Stimulated activated CD8-positive, alpha-beta memory T cell treated with anti-CD3 and anti-CD28 coated beads, Interleukin-4, amount 100 ng/mL, for 48 hours (primary cell): ENCODE measurements around the gene PCNT.
A peak's percentile ranks its signal among the peaks of the same experiment; 100 is the strongest.

Experiments
- DNase-seq: peaks from one replicate; pipeline ENCODE4 v3.0.0-alpha.2; 2020

PCNT gene

DNA sequence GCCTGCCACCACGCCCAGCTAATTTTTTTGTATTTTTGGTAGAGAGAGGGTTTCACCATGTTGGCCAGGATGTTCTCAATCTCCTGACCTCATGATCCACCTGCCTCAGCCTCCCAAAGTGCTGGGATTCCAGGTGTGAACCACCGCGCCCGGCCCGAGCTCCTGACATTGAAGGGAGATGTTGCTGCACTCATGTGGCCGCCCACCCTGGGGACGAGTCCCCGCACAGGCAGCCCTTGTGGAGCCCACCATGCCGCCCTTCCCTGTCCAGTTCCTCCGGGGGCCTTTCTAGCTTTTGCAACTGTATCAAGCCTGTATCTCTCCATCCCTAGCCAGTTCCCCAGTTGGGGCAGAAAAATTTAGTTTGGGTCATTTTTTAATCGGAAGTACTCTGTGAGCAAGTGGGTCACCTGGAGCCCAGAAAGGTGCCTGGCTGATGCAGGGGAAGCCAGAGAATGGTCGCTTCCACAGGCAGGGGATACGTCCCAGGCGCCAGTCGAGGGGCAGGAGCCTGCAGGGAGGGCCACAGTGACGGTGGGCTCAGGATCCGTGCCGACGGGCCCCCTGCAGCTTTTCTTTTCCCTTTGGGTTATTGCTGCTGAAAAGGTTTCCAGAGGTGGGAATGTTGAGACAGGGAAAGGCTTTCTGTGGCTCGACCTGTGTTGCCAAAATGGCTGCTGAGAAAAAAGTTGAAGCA, 20.4 kb downstream of the PCNT start:
- DNase-seq: no peak

DNA sequence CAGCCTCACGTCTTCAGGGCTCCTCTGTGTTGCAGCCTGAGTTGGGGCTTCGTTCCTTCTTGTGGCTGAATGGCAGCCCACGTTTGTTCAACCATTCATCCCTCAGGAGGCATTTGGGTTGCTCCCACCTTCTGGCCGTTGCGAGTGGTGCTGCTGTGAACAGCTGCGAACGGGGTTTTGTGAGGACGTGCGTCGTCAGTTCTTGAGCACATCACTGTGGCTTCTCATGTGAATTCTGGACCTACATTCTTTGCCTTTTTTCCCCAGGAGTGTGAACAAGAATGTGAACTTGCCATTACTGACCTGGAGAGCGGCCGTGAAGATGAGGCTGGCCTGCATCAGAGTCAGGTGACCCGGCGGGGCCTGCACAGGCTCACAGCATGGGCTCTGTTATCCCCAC, 21.9 kb downstream of the PCNT start:
- no peak for DNase-seq

DNA sequence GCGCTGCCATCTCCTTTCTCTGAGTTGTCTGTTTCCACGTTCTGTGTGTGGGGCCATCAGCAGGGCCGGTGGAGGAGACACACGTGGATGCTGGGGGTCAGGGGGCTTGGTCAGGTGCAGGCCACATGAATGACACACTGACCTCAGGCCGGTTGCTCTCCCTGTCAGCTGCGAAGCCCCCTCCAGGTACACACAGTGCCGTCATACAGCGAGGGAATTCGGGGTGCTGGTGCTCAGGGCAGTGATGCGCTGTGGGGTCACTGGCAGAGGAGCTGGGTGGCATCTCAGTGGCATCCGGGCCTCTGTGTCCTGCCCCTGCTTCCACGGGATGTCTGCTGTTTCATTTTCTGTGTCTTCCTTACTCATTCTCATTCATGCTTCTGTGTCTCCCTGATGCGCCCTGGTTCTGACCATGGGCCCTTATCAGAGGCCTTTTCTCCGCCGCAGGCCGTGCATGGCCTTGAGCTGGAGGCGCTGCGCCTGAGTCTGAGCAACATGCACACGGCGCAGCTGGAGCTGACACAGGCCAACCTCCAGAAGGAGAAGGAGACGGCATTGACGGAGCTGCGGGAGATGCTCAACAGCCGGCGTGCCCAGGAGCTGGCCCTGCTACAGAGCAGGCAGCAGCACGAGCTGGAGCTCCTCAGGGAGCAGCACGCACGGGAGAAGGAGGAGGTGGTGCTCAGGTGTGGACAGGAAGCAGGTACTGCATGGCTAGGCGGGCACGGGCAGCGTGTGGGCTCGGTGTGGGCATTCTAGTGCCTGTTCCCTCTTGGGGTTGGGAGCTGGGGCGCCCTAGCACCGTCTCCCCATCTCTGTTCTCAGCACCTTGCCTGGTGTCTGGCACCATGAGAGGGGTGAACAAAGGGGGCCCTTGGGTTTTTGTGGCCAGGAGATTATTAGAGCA, 22.6 kb downstream of the PCNT start:
- no peak for DNase-seq

DNA sequence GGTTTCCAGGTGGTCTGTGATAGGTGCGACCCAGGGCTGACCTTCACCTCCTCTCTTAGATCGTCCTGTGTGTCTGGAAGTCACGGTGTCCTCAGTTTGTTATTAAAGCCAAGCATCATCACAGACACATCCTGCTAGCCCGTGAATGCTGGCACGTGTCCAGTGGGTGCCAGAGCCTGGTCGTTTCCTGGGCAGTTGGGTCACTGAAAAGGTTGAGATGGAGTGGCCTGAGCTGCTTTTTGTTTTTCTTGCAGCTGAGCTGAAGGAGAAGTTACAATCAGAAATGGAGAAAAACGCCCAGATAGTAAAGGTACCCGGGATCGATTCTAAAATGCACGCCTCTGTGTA, 23.2 kb downstream of the PCNT start:
- no peak for DNase-seq

DNA sequence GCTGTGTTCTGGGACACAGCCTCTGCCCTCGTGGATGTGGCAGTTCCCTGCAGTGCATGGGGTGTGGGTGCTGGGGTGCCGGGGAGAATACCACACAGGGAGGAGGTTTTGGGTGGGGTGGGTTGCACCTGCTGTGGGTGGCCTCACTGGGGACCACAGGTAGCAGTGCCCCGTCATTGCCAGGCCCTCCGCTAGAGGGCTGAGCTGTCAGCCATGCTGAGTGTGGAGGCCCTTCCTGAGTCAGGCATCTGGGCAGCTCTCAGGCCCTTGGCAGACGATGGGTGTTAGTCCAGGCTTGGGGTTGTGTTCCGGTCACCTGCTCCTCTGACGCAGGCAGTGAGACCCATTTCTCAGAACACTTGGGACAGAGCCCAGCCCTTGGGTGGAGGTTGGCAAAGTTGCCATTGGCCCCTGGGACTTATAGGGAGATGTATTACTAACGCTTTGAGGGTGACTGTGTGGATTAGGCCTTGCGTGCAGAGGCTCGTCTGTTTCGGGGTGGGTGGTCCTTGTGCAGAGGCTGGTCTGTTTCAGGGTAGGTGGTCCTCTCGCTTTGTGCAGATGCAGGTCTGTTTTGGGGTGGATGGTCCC, 23.9 kb downstream of the PCNT start:
- no peak for DNase-seq

DNA sequence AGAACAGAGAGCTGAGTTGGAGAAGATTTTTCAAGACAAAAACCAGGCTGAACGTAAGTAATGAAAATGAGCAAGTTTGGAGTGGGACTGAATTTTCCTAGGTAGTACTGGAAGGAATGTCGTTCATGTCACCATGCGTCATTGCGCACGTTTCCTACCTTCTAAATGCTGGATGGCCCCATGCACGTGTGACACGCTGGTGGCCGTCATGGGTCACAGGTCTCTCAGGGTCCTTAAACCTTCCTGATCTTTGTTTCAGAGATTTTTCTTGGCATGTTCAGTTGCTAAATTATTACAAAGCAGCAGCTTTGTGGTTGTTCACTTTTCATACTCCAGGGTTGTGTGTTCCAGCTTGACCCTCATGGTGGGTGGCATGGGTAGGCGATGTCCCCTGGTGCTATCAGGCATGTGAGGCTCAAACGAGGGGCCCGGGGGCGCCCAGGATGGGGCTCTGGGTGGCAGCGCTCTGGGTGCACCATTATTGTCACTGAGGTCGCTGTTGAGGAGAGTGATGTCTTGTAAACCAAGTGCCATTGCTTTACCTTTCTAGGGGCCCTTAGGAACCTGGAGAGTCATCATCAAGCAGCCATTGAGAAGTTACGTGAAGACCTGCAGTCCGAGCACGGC, 25.3 kb downstream of the PCNT start:
- no peak for DNase-seq

DNA sequence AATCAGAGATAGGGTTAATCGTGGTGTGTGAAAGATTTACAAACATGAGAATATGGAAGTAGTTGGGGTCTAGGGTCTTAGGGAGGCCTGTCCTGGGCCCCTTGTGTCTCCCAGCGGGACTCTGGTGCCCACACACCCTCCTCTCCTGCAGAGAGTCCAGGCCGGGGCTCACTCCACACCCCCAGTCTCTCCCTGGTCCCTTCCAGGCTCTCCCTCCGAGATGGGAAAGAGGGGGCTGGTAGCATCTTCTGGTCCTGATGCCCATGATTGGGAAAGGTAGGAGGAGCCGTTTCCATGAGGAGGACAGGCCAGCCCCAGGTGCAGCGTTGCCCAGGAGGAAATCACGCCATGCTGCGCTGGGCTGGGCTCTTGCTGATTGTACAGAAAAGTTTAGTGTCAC, 26.6 kb downstream of the PCNT start:
- DNase-seq: no peak

DNA sequence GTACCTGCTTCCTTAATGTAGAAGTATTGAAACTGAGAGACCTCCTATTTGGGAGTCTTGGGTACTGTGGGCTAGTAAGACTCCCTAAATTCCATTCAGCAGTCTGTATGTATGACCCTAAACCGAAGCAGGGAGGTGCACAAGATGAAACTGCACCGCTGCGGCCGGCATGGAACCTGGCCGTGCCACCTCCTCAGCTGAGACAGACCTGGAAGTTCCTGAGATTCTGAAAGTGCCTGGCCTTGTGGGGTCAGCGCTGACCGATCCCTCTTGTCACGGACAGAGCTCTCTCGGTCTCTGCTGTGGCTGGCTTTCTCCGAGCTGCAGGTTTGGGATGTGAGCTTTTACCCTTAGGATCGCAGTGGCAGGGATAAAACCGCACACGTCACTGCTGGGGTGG, 27.0 kb downstream of the PCNT start:
- no peak for DNase-seq

DNA sequence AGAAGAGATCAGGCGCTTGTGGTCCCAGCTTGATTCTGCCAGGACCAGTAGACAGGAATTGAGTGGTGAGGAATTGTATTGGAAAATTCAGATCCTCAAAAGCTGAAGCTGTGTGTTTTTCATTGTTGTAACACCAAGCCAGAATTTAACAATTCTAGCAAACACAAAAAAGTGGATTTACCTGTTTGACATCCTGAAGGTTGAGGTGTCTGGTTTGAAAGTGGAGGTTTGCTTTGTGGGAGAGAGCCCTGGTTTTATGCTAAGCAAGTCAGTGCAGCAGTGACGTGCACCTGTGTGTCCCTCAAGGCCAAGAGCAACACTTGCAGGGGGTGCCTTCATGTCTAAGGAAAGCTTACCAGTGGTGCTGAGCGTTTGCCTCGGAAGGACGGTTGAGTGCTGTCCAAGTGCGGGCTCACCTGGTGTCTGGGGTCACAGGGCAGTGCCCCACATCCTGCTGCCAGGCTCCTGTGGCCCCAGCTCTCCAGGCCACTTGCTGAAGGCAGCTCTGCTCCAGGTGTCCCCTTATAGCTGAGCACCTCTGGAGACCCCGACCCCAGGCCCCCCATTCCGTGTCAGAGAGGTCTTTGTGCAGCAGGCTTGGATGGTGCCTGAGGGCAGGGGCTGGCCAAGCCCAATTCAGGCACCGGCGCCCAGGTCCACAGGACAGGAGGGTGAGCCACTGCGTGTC, 27.7 kb downstream of the PCNT start:
- DNase-seq: no peak

DNA sequence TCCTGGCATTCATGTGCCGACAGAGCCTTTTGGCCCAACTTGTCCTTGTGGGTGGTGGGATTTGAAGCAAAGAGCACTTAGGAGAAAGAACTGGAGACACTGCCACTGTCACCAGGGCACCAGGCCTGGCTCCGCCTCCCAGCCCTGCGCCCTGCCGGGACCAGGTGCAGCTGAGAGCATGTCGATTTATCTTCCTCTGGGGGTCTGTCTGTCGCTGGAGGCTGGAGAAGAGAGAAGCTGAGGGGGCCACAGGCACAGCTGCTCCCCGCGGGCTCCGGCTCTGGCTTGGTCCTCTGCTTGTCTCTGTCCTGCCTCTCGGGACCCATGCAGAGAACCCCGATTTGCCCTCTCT, 28.2 kb downstream of the PCNT start:
- no peak for DNase-seq

DNA sequence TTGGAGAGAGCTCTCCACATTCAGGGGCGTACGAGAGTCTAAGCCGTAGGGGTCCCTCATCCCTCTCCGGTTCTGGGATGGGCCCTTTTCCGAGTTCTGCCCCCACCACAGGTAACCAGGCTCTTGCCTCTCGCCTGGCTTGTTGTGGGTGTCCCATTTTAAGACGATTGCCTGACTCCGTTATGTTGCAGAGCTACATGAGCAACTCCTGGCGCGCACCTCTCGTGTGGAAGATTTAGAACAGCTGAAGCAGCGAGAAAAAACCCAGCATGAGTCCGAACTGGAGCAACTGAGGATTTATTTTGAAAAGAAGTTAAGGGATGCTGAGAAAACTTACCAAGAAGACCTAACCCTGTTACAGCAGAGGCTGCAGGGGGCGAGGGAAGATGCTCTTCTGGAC, 29.0 kb downstream of the PCNT start:
- no peak for DNase-seq

DNA sequence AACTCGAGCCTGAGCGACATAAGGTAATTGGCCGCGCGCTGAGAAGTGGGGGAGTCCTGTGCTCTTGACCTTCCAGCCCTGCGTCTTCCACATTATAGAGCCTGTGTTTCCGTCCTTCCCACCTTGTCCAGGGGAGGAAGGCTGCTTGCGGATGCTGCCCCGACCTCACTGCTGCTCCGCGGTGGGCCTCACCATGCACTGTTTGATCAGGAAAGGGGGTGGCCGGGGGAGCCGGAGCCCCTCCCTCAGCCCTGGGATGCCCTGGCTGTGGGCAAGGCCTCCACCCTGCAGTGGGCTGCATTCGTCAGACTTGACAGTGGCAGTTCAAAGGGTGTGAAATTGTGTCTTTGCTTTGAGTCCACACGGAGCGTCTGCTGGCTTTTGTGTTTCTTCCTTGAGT, 30.1 kb downstream of the PCNT start:
- no peak for DNase-seq

DNA sequence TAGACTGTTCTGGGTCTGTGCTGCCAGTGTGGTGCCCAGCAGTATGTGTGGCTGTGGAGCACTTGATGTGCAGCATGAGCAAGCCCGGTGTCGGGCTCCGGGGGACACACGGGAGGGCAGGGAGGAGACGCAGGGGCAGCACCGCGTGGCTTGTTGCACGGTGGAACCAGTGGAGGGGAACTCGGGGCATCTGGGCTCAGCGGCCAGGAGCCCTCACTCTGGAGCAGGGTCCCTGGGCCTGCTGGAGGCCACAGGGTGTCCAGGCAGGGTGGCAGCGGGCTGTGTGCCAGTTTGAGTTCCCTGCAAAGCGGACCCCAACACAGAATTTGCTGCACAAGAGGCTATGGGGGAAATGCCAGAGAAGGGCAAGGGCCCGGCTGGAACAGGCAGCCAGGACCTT, 30.6 kb downstream of the PCNT start:
- no peak for DNase-seq

DNA sequence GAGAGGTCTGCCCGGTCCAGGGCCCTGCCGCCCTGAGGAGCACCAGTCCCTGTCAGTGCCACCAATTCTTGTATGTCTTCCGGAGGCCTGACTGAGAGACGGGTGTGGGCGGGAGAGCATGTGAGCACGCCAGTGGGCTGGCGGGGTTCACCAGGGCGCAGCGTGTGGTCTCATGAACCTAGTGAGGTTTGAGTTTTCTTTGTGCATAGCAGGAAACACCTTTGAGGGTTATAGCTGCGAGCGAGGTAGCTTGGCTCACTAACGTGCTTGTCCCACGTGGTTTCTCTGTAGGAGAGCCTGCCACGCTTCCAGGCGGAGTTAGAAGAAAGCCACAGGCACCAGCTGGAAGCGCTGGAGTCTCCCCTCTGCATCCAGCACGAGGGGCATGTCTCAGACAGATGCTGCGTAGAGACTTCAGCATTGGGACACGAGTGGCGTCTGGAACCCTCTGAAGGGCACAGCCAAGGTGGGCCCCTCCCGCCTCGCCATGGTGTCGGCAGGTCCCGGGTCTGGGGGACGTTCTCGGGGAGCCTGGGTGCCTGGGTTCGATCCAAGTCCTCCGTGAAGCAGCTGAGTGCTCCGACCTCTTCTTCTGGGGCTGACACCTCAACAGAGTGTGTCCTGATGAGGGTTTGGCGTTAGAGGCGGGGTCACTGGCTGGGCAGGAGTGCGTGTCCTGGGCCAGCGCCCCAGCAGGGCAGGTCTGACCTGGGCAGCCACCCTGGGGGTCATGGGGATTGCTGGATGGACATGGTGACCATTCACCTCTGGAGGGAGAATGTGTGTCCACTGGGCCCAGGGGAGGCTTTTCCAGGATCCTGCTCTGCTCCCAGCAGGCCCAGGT, 31.4 kb downstream of the PCNT start:
- peak; percentile 30 for DNase-seq

DNA sequence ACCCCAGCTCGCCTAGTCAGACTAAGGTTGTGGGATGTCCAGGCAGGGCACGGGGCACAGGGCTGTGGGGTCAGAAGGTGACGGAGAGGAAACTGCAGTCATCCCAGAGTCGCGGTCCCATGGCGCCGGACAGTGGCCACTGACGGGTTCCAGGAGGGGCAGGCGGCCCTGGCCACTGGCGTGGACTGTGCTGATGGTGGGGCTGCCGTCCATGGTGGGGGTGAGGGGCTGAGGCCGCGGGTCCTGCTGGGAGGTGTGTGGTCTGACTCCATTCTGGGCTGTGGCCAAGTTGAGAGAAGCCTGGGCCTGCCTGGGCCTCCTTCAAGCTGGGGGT, 32.0 kb downstream of the PCNT start:
- DNase-seq: no peak

DNA sequence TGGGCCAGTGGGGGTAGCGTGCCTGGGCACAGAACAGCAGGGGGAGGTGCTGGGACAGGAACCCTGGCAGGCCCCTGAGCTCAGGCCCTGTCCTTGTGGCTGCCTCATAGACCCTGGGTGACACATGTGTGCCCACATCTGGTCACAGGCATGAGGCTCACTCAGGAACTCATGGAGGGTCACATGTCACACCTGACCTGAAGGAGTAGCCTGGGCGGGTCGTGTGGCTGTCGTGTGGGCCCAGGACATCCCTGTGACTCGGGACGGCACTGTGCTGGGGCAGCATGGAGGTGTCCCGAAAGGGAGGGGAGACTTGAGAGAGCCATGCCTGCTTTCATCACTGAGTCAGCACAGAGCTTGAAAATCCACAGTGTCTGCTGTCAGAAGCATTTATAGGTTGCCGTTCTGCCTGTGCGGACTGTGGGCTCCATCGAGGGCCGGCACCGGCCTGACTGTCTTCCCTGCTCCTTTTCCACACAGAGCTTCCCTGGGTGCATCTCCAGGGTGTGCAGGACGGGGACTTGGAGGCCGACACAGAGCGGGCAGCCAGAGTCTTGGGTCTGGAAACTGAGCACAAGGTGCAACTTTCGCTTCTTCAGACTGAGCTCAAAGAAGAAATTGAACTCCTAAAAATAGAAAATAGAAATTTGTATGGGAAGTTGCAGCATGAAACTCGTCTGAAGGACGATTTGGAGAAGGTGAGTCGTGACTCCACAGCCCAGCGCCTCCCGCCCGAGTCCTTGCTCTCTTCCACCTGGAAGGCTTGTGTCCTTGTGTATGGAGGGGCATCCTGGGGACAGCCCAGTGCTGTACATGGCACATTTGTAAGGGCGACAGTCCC, 32.8 kb downstream of the PCNT start:
- DNase-seq: no peak

DNA sequence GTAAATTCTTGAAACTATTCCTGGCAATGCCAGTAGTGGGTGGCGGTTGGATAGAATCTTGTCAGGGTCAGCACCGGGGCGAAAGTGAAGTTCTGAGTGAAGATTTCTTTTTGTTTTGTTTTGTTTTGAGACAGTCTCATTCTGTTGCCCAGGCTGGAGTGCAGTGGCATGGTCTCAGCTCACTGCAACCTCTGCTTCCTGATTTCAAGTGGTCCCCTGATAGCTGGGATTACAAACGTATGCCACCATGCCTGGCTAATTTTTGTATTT, 33.3 kb downstream of the PCNT start:
- DNase-seq: no peak

DNA sequence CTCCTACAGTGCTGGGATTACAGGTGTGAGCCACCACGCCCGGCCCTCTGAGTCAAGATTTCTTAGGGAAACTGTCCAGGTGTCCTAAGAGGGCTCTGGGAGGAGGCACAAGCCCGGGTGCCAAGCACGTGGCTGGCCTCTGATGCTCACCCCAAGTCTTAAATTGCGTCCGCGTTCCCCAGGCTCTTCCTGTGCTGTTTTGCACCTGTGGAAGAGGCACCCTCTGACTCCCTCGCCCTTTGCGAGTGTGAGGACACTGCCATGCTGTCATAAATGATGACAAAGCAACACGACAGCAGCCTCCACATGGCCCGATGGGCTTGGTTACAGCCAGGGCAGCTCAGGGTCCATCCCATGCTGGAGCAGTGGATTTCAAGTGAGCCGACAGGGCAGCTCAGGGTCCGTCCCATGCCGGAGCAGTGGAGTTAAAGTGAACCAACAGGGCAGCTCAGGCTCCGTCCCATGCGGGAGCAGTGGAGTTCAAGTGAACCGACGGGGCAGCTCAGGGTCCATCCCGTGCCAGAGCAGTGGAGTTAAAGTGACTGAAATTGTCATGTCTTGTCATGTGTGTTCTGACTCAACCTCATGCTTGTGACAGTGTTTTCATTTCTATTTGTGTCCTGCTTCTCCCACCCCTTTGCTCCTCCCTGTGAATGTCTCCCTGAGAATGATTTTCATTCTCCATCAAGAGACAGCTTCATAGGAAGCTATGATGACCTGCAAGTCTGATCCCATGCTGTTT, 33.9 kb downstream of the PCNT start:
- no peak for DNase-seq

DNA sequence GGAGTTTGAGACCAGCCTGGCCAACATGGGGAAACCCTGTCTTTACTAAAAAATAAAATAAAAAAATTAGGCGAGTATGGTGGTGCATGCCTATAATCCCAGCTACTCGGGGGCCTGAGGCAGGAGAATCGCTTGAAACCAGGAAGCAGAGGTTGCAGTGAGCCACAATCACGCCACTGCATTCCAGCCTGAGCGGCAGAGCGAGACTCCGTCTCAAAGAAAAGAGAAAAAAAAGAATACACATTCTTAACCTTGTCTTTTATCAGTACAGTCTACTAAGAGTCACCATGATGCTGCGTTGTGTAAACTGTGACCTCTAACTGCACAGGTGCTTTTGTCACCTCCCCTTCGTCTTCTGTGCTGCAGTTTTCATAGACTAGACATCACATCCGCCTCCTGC, 37.2 kb downstream of the PCNT start:
- no peak for DNase-seq

DNA sequence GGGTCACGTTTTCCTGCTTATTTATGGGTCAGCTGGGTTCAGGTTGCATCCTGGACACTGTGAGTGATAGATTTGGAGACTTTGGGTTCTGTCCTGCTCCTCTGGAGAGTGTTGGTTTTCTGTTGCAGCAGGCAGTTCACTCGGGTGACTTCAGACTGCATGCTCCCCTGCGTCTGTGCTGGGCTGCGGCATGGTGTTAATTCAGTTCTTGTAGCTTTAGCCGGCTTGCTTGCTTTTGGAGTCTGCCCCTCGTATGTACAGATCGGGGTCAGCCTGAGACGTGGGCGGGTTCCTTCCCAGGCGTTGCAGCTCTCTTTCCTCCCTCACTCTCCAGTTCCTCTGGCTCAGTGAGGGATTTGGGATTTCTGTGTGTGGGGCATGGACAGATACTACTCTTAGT, 38.0 kb downstream of the PCNT start:
- no peak for DNase-seq

DNA sequence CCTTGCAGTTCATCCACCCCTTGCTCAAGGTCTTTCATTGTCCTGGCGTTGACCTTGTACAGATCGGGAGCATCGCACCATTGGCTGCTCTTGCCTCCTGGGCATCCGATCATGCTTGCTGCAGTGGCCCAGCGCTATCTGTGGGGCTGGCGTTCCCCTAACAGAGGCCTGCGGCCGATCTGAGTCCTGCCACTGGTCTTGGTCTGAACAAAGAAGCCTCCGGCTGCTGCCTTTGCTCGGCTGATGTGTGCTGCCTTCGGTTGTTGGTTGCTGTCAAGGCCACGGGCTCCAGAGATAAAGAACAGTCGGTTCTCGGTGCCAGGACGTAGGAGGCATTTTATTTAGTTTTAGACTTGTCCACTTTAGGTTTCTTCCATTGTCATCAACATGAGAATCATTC, 39.0 kb downstream of the PCNT start:
- no peak for DNase-seq
